Measurements from ENCODE around the gene TCF15.

The TCF15 gene

GRCh38 chr20:577167-577791 lies 32.8 kb downstream of the TCF15 start:
- no peak overlapping the region for H2AFZ ChIP-seq (ENCODE audit: low read depth, low read length, severe bottlenecking)
- H3K9me3 ChIP-seq (ENCODE audit: insufficient read depth, low read length), result no peaks in the 10 kb centered on the region
- H3K27me3 ChIP-seq (ENCODE audit: low read length), result no peaks in the 10 kb centered on the region
- no peak overlapping the region for H3K4me2 ChIP-seq (ENCODE audit: low read depth, low read length, poor library complexity, severe bottlenecking)
- no peak overlapping the region for H3K27ac ChIP-seq (ENCODE audit: low read depth, low read length)
- no peaks in the 10 kb centered on the region for H4K20me1 ChIP-seq (ENCODE audit: low read depth, low read length)
- H3K9me2 ChIP-seq (replicated peaks; ENCODE audit: insufficient read depth, low read length), result no peaks in the 10 kb centered on the region
- no peak overlapping the region for H3K4me3 ChIP-seq (ENCODE audit: insufficient read depth, low read length, poor library complexity, severe bottlenecking)
- H3F3A ChIP-seq (ENCODE audit: insufficient read depth), result no peaks in the 10 kb centered on the region
- no peaks in the 10 kb centered on the region for H3K36me3 ChIP-seq (ENCODE audit: low read length)
- TF ChIP-seq, protein P1, sequence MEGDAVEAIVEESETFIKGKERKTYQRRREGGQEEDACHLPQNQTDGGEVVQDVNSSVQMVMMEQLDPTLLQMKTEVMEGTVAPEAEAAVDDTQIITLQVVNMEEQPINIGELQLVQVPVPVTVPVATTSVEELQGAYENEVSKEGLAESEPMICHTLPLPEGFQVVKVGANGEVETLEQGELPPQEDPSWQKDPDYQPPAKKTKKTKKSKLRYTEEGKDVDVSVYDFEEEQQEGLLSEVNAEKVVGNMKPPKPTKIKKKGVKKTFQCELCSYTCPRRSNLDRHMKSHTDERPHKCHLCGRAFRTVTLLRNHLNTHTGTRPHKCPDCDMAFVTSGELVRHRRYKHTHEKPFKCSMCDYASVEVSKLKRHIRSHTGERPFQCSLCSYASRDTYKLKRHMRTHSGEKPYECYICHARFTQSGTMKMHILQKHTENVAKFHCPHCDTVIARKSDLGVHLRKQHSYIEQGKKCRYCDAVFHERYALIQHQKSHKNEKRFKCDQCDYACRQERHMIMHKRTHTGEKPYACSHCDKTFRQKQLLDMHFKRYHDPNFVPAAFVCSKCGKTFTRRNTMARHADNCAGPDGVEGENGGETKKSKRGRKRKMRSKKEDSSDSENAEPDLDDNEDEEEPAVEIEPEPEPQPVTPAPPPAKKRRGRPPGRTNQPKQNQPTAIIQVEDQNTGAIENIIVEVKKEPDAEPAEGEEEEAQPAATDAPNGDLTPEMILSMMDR (IDR thresholded peaks at IDR 0.05; ENCODE audit: insufficient read depth, low read length, poor library complexity, severe bottlenecking), result no peak
- TF ChIP-seq EZH2phosphoT487 (conservative IDR thresholded peaks at IDR 0.05; ENCODE audit: low read length), result no peak
- no peaks in the 10 kb centered on the region for H3K79me2 ChIP-seq (ENCODE audit: insufficient read depth, low read length)
- no peak overlapping the region for H3K9ac ChIP-seq (ENCODE audit: low read length)

GRCh38 chr20:576156-576555 lies 34.0 kb downstream of the TCF15 start:
- Histone ChIP-seq H3K9ac (ENCODE audit: low read length) (no peak overlapping the region), H3K9me3 (ENCODE audit: insufficient read depth, low read length) (no peaks in the 10 kb centered on the region), H4K20me1 (ENCODE audit: low read depth, low read length) (no peaks in the 10 kb centered on the region), H3F3A (ENCODE audit: insufficient read depth) (no peaks in the 10 kb centered on the region), H3K9me2 (replicated peaks; ENCODE audit: insufficient read depth, low read length) (no peaks in the 10 kb centered on the region), H3K4me2 (ENCODE audit: low read depth, low read length, poor library complexity, severe bottlenecking) (no peak overlapping the region), H3K27ac (ENCODE audit: low read depth, low read length) (no peak overlapping the region), H3K4me3 (ENCODE audit: insufficient read depth, low read length, poor library complexity, severe bottlenecking) (no peak overlapping the region), H3K27me3 (ENCODE audit: low read length) (no peaks in the 10 kb centered on the region), H2AFZ (ENCODE audit: low read depth, low read length, severe bottlenecking) (no peak overlapping the region), H3K79me2 (ENCODE audit: insufficient read depth, low read length) (no peaks in the 10 kb centered on the region), H3K36me3 (ENCODE audit: low read length) (no peaks in the 10 kb centered on the region)
- TF ChIP-seq, protein P1 (IDR thresholded peaks at IDR 0.05; ENCODE audit: insufficient read depth, low read length, poor library complexity, severe bottlenecking), result no peak
- TF ChIP-seq EZH2phosphoT487 (conservative IDR thresholded peaks at IDR 0.05; ENCODE audit: low read length), result no peak

DNA sequence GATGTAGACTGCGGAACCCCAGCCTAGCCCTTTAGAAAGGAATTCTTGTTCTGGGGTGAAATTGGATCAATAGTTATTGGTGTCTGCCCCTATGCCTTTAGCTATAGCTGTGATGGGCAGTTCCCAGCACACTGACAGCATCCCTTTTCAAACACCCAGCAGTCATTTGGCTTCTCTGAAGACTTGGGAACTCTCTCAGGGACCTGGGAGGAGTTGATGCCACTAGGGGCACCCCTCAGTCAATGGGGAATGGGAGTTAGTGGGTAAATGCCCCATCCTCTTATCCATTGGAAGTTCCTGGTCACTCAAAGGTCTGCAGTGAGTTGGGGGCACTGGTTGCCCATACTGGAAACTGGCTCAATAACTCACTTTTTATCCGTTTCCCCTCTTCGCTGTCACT lies 34.9 kb downstream of the TCF15 start:
- no peaks in the 10 kb centered on the region for H3K36me3 ChIP-seq (ENCODE audit: low read length)
- H3F3A ChIP-seq (ENCODE audit: insufficient read depth), result no peaks in the 10 kb centered on the region
- no peaks in the 10 kb centered on the region for H3K79me2 ChIP-seq (ENCODE audit: insufficient read depth, low read length)
- no peaks in the 10 kb centered on the region for H3K27me3 ChIP-seq (ENCODE audit: low read length)
- no peak overlapping the region for H2AFZ ChIP-seq (ENCODE audit: low read depth, low read length, severe bottlenecking)
- no peak overlapping the region for H3K27ac ChIP-seq (ENCODE audit: low read depth, low read length)
- H3K9me2 ChIP-seq (replicated peaks; ENCODE audit: insufficient read depth, low read length), result no peaks in the 10 kb centered on the region
- H4K20me1 ChIP-seq (ENCODE audit: low read depth, low read length), result no peaks in the 10 kb centered on the region
- TF ChIP-seq, protein P1 (IDR thresholded peaks at IDR 0.05; ENCODE audit: insufficient read depth, low read length, poor library complexity, severe bottlenecking), result no peak
- TF ChIP-seq EZH2phosphoT487 (conservative IDR thresholded peaks at IDR 0.05; ENCODE audit: low read length), result no peak
- H3K9ac ChIP-seq (ENCODE audit: low read length), result no peak overlapping the region
- no peaks in the 10 kb centered on the region for H3K9me3 ChIP-seq (ENCODE audit: insufficient read depth, low read length)
- H3K4me3 ChIP-seq (ENCODE audit: insufficient read depth, low read length, poor library complexity, severe bottlenecking), result no peak overlapping the region
- H3K4me2 ChIP-seq (ENCODE audit: low read depth, low read length, poor library complexity, severe bottlenecking), result no peak overlapping the region

Measured in SU-DHL-6 (cell line).